Measurements from ENCODE around the gene CNTN1.

CNTN1 gene

DNA sequence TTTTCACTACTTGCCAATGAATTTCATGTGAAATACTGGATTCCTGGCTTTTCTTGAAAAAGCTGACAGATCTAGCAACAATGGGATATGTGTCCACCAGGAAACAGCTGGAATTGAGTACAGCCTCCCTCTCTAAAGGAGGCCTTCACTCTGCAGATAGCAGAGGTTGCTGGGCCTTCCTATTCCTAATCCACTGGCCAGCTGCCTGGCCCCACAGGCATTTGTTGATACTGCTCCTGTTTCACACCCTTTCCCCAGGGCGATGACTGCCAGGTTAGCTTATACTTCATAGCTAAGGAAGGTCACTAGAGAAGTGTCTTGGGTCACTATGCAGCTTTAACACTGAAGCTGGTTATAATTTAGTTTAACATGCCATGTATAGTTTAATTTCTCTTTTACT is 408.3 kb downstream of the CNTN1 start:
- H4K8ac ChIP-seq (ENCODE audit: low read length) = no peak overlapping the region
- H2AFZ ChIP-seq (ENCODE audit: low read depth, low read length) = no peak overlapping the region
- no peaks in the 10 kb centered on the region for H3K9me3 ChIP-seq (ENCODE audit: control insufficient read depth, low read length)
- no peak overlapping the region for H3K23ac ChIP-seq (ENCODE audit: low read length in 2 of 2)
- H2AK5ac ChIP-seq (ENCODE audit: low read length, severe bottlenecking) = no peak overlapping the region
- no peak overlapping the region for H2BK5ac ChIP-seq (ENCODE audit: low read depth, low read length, poor library complexity, severe bottlenecking)
- no peak overlapping the region for H4K91ac ChIP-seq (ENCODE audit: low read length)
- H3K36me3 ChIP-seq (ENCODE audit: control insufficient read depth in 1 of 2, insufficient read depth in 2 of 2, low read depth in 1 of 2, low read length in 2 of 2) = no peaks in the 10 kb centered on the region
- H3K79me1 ChIP-seq (replicated peaks; ENCODE audit: low read length, poor library complexity, severe bottlenecking) = no peaks in the 10 kb centered on the region
- H3K27me3 ChIP-seq (ENCODE audit: control insufficient read depth in 1 of 2, insufficient read depth in 1 of 2, low read length in 2 of 2) = no peaks in the 10 kb centered on the region
- H3K9ac ChIP-seq (ENCODE audit: low read length) = no peak overlapping the region
- H3K18ac ChIP-seq (ENCODE audit: low read depth in 1 of 2, low read length in 2 of 2) = no peak overlapping the region
- H2BK120ac ChIP-seq (ENCODE audit: low read depth, low read length) = no peak overlapping the region
- no peak overlapping the region for H3K14ac ChIP-seq (ENCODE audit: low read length in 2 of 2)
- H3K4me2 ChIP-seq (ENCODE audit: low read length, poor library complexity, severe bottlenecking) = no peak overlapping the region
- H2BK15ac ChIP-seq (ENCODE audit: low read depth, poor library complexity, severe bottlenecking) = no peak overlapping the region
- no peak for DNase-seq
- WGBS = no CpG with 5 or more reads among the region's 1 CpG
- H3K4me1 ChIP-seq (ENCODE audit: control insufficient read depth, insufficient read depth, low read depth, low read length) = no peaks in the 10 kb centered on the region
- no peak overlapping the region for H3K4ac ChIP-seq (ENCODE audit: low read depth in 1 of 2, low read length in 2 of 2)
- no peak overlapping the region for H3K4me3 ChIP-seq (ENCODE audit: insufficient read depth in 1 of 2, low read depth in 1 of 2, low read length in 2 of 2)
- no peak overlapping the region for H3K27ac ChIP-seq (ENCODE audit: low read length, poor library complexity, severe bottlenecking)
- H2BK12ac ChIP-seq (ENCODE audit: low read length in 2 of 2) = no peak overlapping the region

GRCh38 chr12:41101806-41102205 is 409.6 kb downstream of the CNTN1 start:
- Histone ChIP-seq H2AFZ (ENCODE audit: low read depth, low read length) (no peak overlapping the region), H3K4ac (ENCODE audit: low read depth in 1 of 2, low read length in 2 of 2) (no peak overlapping the region), H3K27ac (ENCODE audit: low read length, poor library complexity, severe bottlenecking) (no peak overlapping the region), H3K9me3 (ENCODE audit: control insufficient read depth, low read length) (no peaks in the 10 kb centered on the region), H3K4me1 (ENCODE audit: control insufficient read depth, insufficient read depth, low read depth, low read length) (no peaks in the 10 kb centered on the region), H4K91ac (ENCODE audit: low read length) (no peak overlapping the region), H3K18ac (ENCODE audit: low read depth in 1 of 2, low read length in 2 of 2) (no peak overlapping the region), H3K9ac (ENCODE audit: low read length) (no peak overlapping the region), H3K36me3 (ENCODE audit: control insufficient read depth in 1 of 2, insufficient read depth in 2 of 2, low read depth in 1 of 2, low read length in 2 of 2) (no peaks in the 10 kb centered on the region), H3K4me2 (ENCODE audit: low read length, poor library complexity, severe bottlenecking) (no peak overlapping the region), H3K23ac (ENCODE audit: low read length in 2 of 2) (no peak overlapping the region), H2AK5ac (ENCODE audit: low read length, severe bottlenecking) (no peak overlapping the region), H3K79me1 (replicated peaks; ENCODE audit: low read length, poor library complexity, severe bottlenecking) (no peaks in the 10 kb centered on the region), H3K14ac (ENCODE audit: low read length in 2 of 2) (no peak overlapping the region), H2BK120ac (ENCODE audit: low read depth, low read length) (no peak overlapping the region), H2BK12ac (ENCODE audit: low read length in 2 of 2) (no peak overlapping the region), H4K8ac (ENCODE audit: low read length) (no peak overlapping the region), H2BK15ac (ENCODE audit: low read depth, poor library complexity, severe bottlenecking) (no peak overlapping the region), H3K27me3 (ENCODE audit: control insufficient read depth in 1 of 2, insufficient read depth in 1 of 2, low read length in 2 of 2) (no peaks in the 10 kb centered on the region), H3K4me3 (ENCODE audit: insufficient read depth in 1 of 2, low read depth in 1 of 2, low read length in 2 of 2) (no peak overlapping the region), H2BK5ac (ENCODE audit: low read depth, low read length, poor library complexity, severe bottlenecking) (no peak overlapping the region)
- DNase-seq = no peak

- no peak for DNase-seq
- Histone ChIP-seq H3K18ac (ENCODE audit: low read depth in 1 of 2, low read length in 2 of 2) (no peak overlapping the region), H2BK5ac (ENCODE audit: low read depth, low read length, poor library complexity, severe bottlenecking) (no peak overlapping the region), H3K14ac (ENCODE audit: low read length in 2 of 2) (no peak overlapping the region), H4K91ac (ENCODE audit: low read length) (no peak overlapping the region), H3K79me1 (replicated peaks; ENCODE audit: low read length, poor library complexity, severe bottlenecking) (no peaks in the 10 kb centered on the region), H2BK120ac (ENCODE audit: low read depth, low read length) (no peak overlapping the region), H2AFZ (ENCODE audit: low read depth, low read length) (no peak overlapping the region), H3K9ac (ENCODE audit: low read length) (no peak overlapping the region), H3K4me2 (ENCODE audit: low read length, poor library complexity, severe bottlenecking) (no peak overlapping the region), H3K4me1 (ENCODE audit: control insufficient read depth, insufficient read depth, low read depth, low read length) (no peaks in the 10 kb centered on the region), H3K36me3 (ENCODE audit: control insufficient read depth in 1 of 2, insufficient read depth in 2 of 2, low read depth in 1 of 2, low read length in 2 of 2) (no peaks in the 10 kb centered on the region), H4K8ac (ENCODE audit: low read length) (no peak overlapping the region), H3K23ac (ENCODE audit: low read length in 2 of 2) (no peak overlapping the region), H2BK15ac (ENCODE audit: low read depth, poor library complexity, severe bottlenecking) (no peak overlapping the region), H2AK5ac (ENCODE audit: low read length, severe bottlenecking) (no peak overlapping the region), H2BK12ac (ENCODE audit: low read length in 2 of 2) (no peak overlapping the region), H3K9me3 (ENCODE audit: control insufficient read depth, low read length) (no peaks in the 10 kb centered on the region), H3K27ac (ENCODE audit: low read length, poor library complexity, severe bottlenecking) (no peak overlapping the region), H3K4me3 (ENCODE audit: insufficient read depth in 1 of 2, low read depth in 1 of 2, low read length in 2 of 2) (no peak overlapping the region), H3K27me3 (ENCODE audit: control insufficient read depth in 1 of 2, insufficient read depth in 1 of 2, low read length in 2 of 2) (no peaks in the 10 kb centered on the region), H3K4ac (ENCODE audit: low read depth in 1 of 2, low read length in 2 of 2) (no peak overlapping the region)
- WGBS = 41% methylated on average over 2 of the region's 4 CpGs
Measured at GRCh38 chr12:41103614-41104013, 411.4 kb downstream of the CNTN1 start.

GRCh38 chr12:41106315-41106714 is 414.1 kb downstream of the CNTN1 start:
- Histone ChIP-seq H3K23ac (ENCODE audit: low read length in 2 of 2) (no peak overlapping the region), H3K27me3 (ENCODE audit: control insufficient read depth in 1 of 2, insufficient read depth in 1 of 2, low read length in 2 of 2) (no peaks in the 10 kb centered on the region), H3K14ac (ENCODE audit: low read length in 2 of 2) (no peak overlapping the region), H4K91ac (ENCODE audit: low read length) (no peak overlapping the region), H4K8ac (ENCODE audit: low read length) (no peak overlapping the region), H2AFZ (ENCODE audit: low read depth, low read length) (no peak overlapping the region), H3K36me3 (ENCODE audit: control insufficient read depth in 1 of 2, insufficient read depth in 2 of 2, low read depth in 1 of 2, low read length in 2 of 2) (no peaks in the 10 kb centered on the region), H2BK15ac (ENCODE audit: low read depth, poor library complexity, severe bottlenecking) (no peak overlapping the region), H3K4me2 (ENCODE audit: low read length, poor library complexity, severe bottlenecking) (no peak overlapping the region), H2AK5ac (ENCODE audit: low read length, severe bottlenecking) (no peak overlapping the region), H3K4me3 (ENCODE audit: insufficient read depth in 1 of 2, low read depth in 1 of 2, low read length in 2 of 2) (no peak overlapping the region), H3K79me1 (replicated peaks; ENCODE audit: low read length, poor library complexity, severe bottlenecking) (no peaks in the 10 kb centered on the region), H3K18ac (ENCODE audit: low read depth in 1 of 2, low read length in 2 of 2) (no peak overlapping the region), H3K4me1 (ENCODE audit: control insufficient read depth, insufficient read depth, low read depth, low read length) (no peaks in the 10 kb centered on the region), H2BK5ac (ENCODE audit: low read depth, low read length, poor library complexity, severe bottlenecking) (no peak overlapping the region), H3K9ac (ENCODE audit: low read length) (no peak overlapping the region), H3K4ac (ENCODE audit: low read depth in 1 of 2, low read length in 2 of 2) (no peak overlapping the region), H3K27ac (ENCODE audit: low read length, poor library complexity, severe bottlenecking) (no peak overlapping the region), H3K9me3 (ENCODE audit: control insufficient read depth, low read length) (no peaks in the 10 kb centered on the region), H2BK120ac (ENCODE audit: low read depth, low read length) (no peak overlapping the region), H2BK12ac (ENCODE audit: low read length in 2 of 2) (no peak overlapping the region)
- WGBS = 63% methylated on average over 3 of the region's 3 CpGs
- no peak for DNase-seq

Data from mesenchymal stem cell (in vitro differentiated cells and primary cell).